ENCODE measurements around the gene PKD2L1. TPM values are rescaled to one million over a fixed set of nuclear protein-coding genes. Genes with fewer than 3 reads are reported as not detected.
"Not testable (repeated sequence)": the region's sequence is repeated elsewhere in the genome, so short reads cannot be mapped to it uniquely, and the experiment has no call there.

PKD2L1 gene
- total RNA-seq, 1 experiment from 2014 or later: not detected

DNA sequence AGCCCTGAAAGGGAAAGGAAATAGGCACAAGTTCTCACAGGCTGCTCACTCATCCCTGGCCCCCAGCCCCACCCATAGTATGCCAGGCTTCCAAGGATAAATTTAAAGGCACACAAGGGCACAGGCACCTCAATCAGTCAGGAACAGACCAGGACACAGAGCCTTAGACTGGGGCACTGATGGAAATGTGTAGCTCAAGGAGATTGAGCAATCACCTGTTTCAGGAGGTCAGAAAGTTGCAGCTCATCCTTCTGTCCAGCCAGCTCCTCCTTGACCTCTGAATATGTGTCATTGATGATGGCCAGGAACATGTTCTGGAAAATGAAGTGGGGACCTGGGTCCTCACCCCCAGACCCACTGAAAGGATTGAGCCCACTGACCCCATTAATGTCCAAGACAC is 37.0 kb downstream of the PKD2L1 start:
- Histone ChIP-seq H3K27me3 (ENCODE audit: control insufficient read depth, insufficient read depth, low read length) (peaks cover 10% of the 10 kb centered on the region), H3K9me3 (ENCODE audit: control insufficient read depth, insufficient read depth, low read depth, low read length) (no peaks in the 10 kb centered on the region), H3K27ac (ENCODE audit: low read length) (no peak overlapping the region), H3K36me3 (ENCODE audit: control insufficient read depth, insufficient read depth, low read length) (no peaks in the 10 kb centered on the region), H3K4me3 (ENCODE audit: low read depth in 2 of 2, low read length in 2 of 2) (no peak overlapping the region), H3K4me1 (ENCODE audit: control insufficient read depth, insufficient read depth, low read length) (no peaks in the 10 kb centered on the region)
- TF ChIP-seq SIN3A (IDR thresholded peaks at IDR 0.05; ENCODE audit: borderline replicate concordance, insufficient read depth, low read depth, low read length): no peak
- TF ChIP-seq, protein P1, sequence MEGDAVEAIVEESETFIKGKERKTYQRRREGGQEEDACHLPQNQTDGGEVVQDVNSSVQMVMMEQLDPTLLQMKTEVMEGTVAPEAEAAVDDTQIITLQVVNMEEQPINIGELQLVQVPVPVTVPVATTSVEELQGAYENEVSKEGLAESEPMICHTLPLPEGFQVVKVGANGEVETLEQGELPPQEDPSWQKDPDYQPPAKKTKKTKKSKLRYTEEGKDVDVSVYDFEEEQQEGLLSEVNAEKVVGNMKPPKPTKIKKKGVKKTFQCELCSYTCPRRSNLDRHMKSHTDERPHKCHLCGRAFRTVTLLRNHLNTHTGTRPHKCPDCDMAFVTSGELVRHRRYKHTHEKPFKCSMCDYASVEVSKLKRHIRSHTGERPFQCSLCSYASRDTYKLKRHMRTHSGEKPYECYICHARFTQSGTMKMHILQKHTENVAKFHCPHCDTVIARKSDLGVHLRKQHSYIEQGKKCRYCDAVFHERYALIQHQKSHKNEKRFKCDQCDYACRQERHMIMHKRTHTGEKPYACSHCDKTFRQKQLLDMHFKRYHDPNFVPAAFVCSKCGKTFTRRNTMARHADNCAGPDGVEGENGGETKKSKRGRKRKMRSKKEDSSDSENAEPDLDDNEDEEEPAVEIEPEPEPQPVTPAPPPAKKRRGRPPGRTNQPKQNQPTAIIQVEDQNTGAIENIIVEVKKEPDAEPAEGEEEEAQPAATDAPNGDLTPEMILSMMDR (IDR thresholded peaks at IDR 0.05): no peak
- CTCF ChIA-PET: no interaction called here
- POLR2A ChIA-PET: no interaction called here
- in situ Hi-C loops (cut with HindIII; ENCODE audit: low pct_unique_long_range_greater_than_20kb, low sequenced_read_pairs) (no loop called here), intact Hi-C loops (cut with micrococcal nuclease; ENCODE audit: unreplicated experiment) (no loop called here)
- DNase-seq (ENCODE audit: low read depth, low spot score) (no peak), ATAC-seq (no peak)
- BruUV-seq (replicated peaks): no TSS peak

DNA sequence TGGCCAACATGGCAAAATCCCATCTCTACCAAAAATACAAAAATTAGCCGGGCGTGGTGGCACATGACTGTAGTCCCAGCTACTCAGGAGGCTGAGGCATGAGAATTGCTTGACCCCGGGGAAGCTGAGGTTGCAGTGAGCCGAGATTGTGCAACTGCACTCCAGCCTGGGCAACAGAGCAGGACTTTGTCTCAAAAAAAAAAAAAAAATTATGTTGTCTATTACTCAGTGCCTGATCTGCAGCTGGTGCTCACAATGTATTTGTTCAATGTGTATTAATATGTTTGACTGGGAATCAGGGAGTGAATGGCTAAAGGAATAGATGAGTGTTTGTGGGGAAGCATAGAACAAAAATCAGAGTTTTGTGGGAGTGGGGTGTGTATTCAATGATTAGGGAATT is 37.7 kb downstream of the PKD2L1 start:
- intact Hi-C loops (cut with micrococcal nuclease; ENCODE audit: unreplicated experiment); POLR2A ChIA-PET; CTCF ChIA-PET: not testable (repeated sequence)

DNA sequence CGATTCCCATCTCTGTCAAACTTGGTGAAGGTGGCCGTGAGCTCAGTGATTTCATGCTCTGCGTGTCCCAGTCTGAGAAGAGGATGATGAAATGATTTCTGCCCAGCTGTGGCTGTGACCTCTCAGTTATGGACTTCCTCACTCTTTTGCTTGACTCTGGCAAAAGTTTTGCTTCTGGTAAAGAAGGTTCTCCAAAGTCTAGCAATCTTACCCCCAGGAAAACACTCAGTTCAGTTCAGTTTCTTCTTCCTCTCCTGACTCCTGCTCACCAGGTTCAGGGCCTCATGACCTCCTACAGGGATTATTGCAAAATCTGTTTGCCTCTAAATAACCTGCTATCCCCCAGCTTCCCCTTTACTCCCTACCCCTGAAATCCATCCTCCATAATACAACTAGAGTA is 38.7 kb downstream of the PKD2L1 start:
- peaks cover 6% of the 10 kb centered on the region for H3K4me1 ChIP-seq (ENCODE audit: control insufficient read depth, insufficient read depth, low read length)
- H3K27me3 ChIP-seq (ENCODE audit: control insufficient read depth, insufficient read depth, low read length): peaks cover 6% of the 10 kb centered on the region
- intact Hi-C loops (cut with micrococcal nuclease; ENCODE audit: unreplicated experiment) (no loop called here), in situ Hi-C loops (cut with HindIII; ENCODE audit: low pct_unique_long_range_greater_than_20kb, low sequenced_read_pairs) (no loop called here)
- ChIA-PET POLR2A (interaction anchor here (0.6 kb wide), 1 partner anchor 450 kb away, joined by 3 read pairs; no protein-coding TSS in a partner anchor), CTCF (no interaction called here)
- DNase-seq (ENCODE audit: low read depth, low spot score): no peak
- no peak overlapping the region for H3K4me3 ChIP-seq (ENCODE audit: low read depth in 2 of 2, low read length in 2 of 2)
- no TSS peak for BruUV-seq (replicated peaks)
- no peaks in the 10 kb centered on the region; the same call in 1 of the 2 replicates for H3K36me3 ChIP-seq (ENCODE audit: control insufficient read depth, insufficient read depth, low read length)
- TF ChIP-seq, protein P2, sequence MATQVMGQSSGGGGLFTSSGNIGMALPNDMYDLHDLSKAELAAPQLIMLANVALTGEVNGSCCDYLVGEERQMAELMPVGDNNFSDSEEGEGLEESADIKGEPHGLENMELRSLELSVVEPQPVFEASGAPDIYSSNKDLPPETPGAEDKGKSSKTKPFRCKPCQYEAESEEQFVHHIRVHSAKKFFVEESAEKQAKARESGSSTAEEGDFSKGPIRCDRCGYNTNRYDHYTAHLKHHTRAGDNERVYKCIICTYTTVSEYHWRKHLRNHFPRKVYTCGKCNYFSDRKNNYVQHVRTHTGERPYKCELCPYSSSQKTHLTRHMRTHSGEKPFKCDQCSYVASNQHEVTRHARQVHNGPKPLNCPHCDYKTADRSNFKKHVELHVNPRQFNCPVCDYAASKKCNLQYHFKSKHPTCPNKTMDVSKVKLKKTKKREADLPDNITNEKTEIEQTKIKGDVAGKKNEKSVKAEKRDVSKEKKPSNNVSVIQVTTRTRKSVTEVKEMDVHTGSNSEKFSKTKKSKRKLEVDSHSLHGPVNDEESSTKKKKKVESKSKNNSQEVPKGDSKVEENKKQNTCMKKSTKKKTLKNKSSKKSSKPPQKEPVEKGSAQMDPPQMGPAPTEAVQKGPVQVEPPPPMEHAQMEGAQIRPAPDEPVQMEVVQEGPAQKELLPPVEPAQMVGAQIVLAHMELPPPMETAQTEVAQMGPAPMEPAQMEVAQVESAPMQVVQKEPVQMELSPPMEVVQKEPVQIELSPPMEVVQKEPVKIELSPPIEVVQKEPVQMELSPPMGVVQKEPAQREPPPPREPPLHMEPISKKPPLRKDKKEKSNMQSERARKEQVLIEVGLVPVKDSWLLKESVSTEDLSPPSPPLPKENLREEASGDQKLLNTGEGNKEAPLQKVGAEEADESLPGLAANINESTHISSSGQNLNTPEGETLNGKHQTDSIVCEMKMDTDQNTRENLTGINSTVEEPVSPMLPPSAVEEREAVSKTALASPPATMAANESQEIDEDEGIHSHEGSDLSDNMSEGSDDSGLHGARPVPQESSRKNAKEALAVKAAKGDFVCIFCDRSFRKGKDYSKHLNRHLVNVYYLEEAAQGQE (IDR thresholded peaks at IDR 0.05; ENCODE audit: insufficient read depth in 1 of 2, low read depth in 2 of 2, low read length in 1 of 2): no peak
- TF ChIP-seq POLR2AphosphoS5 (IDR thresholded peaks at IDR 0.05; ENCODE audit: low read depth, low read length): no peak
- TF ChIP-seq, protein P1 (IDR thresholded peaks at IDR 0.05): no peak
- no peak for TF ChIP-seq TCF7L2 (IDR thresholded peaks at IDR 0.05; ENCODE audit: low read depth, low read length)
- no peak for TF ChIP-seq SIN3A (IDR thresholded peaks at IDR 0.05; ENCODE audit: borderline replicate concordance, insufficient read depth, low read depth, low read length)
- ATAC-seq: no peak
- no peak overlapping the region for H3K27ac ChIP-seq (ENCODE audit: low read length)
- no peaks in the 10 kb centered on the region for H3K9me3 ChIP-seq (ENCODE audit: control insufficient read depth, insufficient read depth, low read depth, low read length)

More for the DNA sequence above, 37.7 kb downstream of the PKD2L1 start:
- H3K4me3 ChIP-seq (ENCODE audit: low read depth in 2 of 2, low read length in 2 of 2); DNase-seq (ENCODE audit: low read depth, low spot score); ATAC-seq; H3K27ac ChIP-seq (ENCODE audit: low read length); H3K36me3 ChIP-seq (ENCODE audit: control insufficient read depth, insufficient read depth, low read length); BruUV-seq (replicated peaks); H3K9me3 ChIP-seq (ENCODE audit: control insufficient read depth, insufficient read depth, low read depth, low read length); in situ Hi-C loops (cut with HindIII; ENCODE audit: low pct_unique_long_range_greater_than_20kb, low sequenced_read_pairs); H3K4me1 ChIP-seq (ENCODE audit: control insufficient read depth, insufficient read depth, low read length): not testable (repeated sequence)
- peaks cover 10% of the 10 kb centered on the region for H3K27me3 ChIP-seq (ENCODE audit: control insufficient read depth, insufficient read depth, low read length)

Data from Panc1 (cell line).